Adrenal gland (tissue), 12 donors: ENCODE results near the gene CNTN5. TPM values are rescaled to one million over a fixed set of nuclear protein-coding genes. Genes with fewer than 3 reads are reported as not detected.

Experiments used
- DNase-seq, 7 donors: peaks; one replicate each; pipeline ENCODE4 v3.0.0-alpha.2; 2019 to 2020
- H3K27ac ChIP-seq, 5 donors: fragments of 200-600 bp; sonication (generic) in 4 of 5; 1 replicate in 3 of 5; 2 replicates in 2 of 5; pipeline versions ENCODE4 v1.5.1 to v1.8.0; 2016 to 2020; ENCODE audit warnings: mild to moderate bottlenecking in 1 of 5
- H3K27me3 ChIP-seq: fragments of 200-600 bp; 2 replicates; pipeline ENCODE4 v1.8.0; 2021
- H3K36me3 ChIP-seq, 2 donors: fragments of 200-600 bp; replicated peaks in 1 of 2; 1 replicate in 1 of 2; 2 replicates in 1 of 2; pipeline versions ENCODE4 v1.5.1 to v1.8.0; 2018 to 2022
- H3K4me1 ChIP-seq, 2 donors: fragments of 200-600 bp; replicated peaks in 1 of 2; 1 replicate in 1 of 2; 2 replicates in 1 of 2; pipeline versions ENCODE4 v1.5.1 to v1.8.0; 2018 to 2021
- H3K4me3 ChIP-seq, 4 donors: fragments of 200-600 bp; sonication (generic) in 3 of 4; one replicate each; pipeline ENCODE4 v1.5.1; 2016 to 2018
- H3K9me3 ChIP-seq, 3 donors: fragments of 200-600 bp; sonication (generic) in 1 of 3; replicated peaks in 1 of 3; 1 replicate in 2 of 3; 2 replicates in 1 of 3; pipeline versions ENCODE4 v1.5.1 to v1.8.0; 2016 to 2021
- POLR2A ChIP-seq, 2 donors: fragments of 450-650 bp; IDR thresholded peaks; one replicate each; pipeline ENCODE4 v1.6.1; 2017; ENCODE audit warnings: antibody characterized with exemption in 2 of 2, mild to moderate bottlenecking in 2 of 2, moderate library complexity in 1 of 2
- WGBS, 4 donors: extraction: QIAGEN DNeasy Blood & Tissue Kit in 2 of 4; methylation state at CpG; one replicate each; pipeline versions ENCODE4 v1.1.5 to v1.1.7; 2013 to 2017; 5-methylcytosine and 5-hydroxymethylcytosine counted together
- intact Hi-C, 2 donors: fragments of 100-400 bp; cut with DNase I; formaldehyde crosslinking; loops; one replicate each; pipeline versions ENCODE4 v1.14.1 to v1.15.0; 2022 to 2023
- polyA plus RNA-seq, 3 donors: library from polyadenylated mRNA; stranded (reverse); fragments of 200-250 nt in 2 of 3; fragments of 350-450 nt in 1 of 3; fragmentation: Illumina TruSeq in 1 of 3; extraction: RNeasy Lipid Tissue Mini Kit (QIAGEN cat#74804) in 1 of 3; gene quantifications; one replicate each; pipeline ENCODE4 v1.2.3, GENCODE V29; 2013 to 2014
- total RNA-seq, 9 donors: library from RNA; depleted of rRNA in 4 of 9; stranded (reverse); fragments of >200 nt in 4 of 9; fragments of 120-200 nt in 1 of 9; fragmentation: NEBNext Ultra II Directional in 1 of 9; extraction: Animal tissue kit (Norgen Biotek cat#: 25700) in 1 of 9; gene quantifications; one replicate each; pipeline versions ENCODE4 v1.1.0 to v1.2.4, GENCODE V29; 2013 to 2023
- TF ChIP-seq, protein P1 (sequence below), 6 experiments: fragments of 450-650 bp in 4 of 6; fragments of 200-600 bp in 2 of 6; sonication (generic) in 1 of 6; IDR thresholded peaks; 1 replicate in 5 of 6; 2 replicates in 1 of 6; pipeline versions ENCODE4 v1.5.1 to v1.8.0; 2016 to 2021; ENCODE audit warnings: antibody characterized with exemption in 6 of 6, mild to moderate bottlenecking in 2 of 6, moderate library complexity in 1 of 6
- donor health status: healthy with polysubstance abuse.
- donor health status: Bipolar disorder and iron deficiency.
- donor health status: DM: yes; HTN: yes; CAD: no.
- donor health status: DM: no; HTN: no; CAD: no.
- donor health status: DM: no; HTN: no; CAD: no.
- donor health status: DM: yes; HTN: yes; CAD: no.

CNTN5 gene
- total and polyA plus RNA-seq, 12 donors: 0.07 to 107 (median 0.30) TPM; not detected in 8

DNA sequence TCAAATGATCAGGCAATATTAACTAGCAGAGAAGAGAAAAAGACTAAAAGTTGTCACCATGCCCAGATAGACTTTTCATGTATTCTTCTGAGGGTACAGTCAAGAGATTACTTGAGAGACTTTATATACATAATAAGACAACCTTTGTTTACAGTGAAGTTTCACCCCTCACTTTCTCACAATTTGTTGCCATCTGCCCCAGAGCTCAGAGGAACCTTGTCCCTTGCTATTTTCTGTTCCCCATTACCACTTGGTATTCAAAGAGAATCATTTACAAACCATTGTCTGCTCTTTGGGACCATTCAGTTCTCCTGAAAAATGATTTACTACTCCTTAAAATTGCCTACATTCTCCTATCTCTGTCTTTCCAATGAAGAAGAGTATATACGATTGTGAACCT, 544.6 kb downstream of the CNTN5 start:
- Histone ChIP-seq H3K4me1 (no peaks in the 10 kb centered on the region), H3K4me3 (no peak overlapping the region), H3K27me3 (no peaks in the 10 kb centered on the region), H3K27ac (no peak overlapping the region), H3K36me3 (no peaks in the 10 kb centered on the region), H3K9me3 (no peaks in the 10 kb centered on the region)
- intact Hi-C loops: no loop called here
- TF ChIP-seq, protein P1, sequence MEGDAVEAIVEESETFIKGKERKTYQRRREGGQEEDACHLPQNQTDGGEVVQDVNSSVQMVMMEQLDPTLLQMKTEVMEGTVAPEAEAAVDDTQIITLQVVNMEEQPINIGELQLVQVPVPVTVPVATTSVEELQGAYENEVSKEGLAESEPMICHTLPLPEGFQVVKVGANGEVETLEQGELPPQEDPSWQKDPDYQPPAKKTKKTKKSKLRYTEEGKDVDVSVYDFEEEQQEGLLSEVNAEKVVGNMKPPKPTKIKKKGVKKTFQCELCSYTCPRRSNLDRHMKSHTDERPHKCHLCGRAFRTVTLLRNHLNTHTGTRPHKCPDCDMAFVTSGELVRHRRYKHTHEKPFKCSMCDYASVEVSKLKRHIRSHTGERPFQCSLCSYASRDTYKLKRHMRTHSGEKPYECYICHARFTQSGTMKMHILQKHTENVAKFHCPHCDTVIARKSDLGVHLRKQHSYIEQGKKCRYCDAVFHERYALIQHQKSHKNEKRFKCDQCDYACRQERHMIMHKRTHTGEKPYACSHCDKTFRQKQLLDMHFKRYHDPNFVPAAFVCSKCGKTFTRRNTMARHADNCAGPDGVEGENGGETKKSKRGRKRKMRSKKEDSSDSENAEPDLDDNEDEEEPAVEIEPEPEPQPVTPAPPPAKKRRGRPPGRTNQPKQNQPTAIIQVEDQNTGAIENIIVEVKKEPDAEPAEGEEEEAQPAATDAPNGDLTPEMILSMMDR (IDR thresholded peaks at IDR 0.05): no peak
- no peak for TF ChIP-seq POLR2A (IDR thresholded peaks at IDR 0.05)
- no peak for DNase-seq
- 77 to 88% (median 82%) methylated on average over 1 of the region's 1 CpG for WGBS, 4 donors

DNA sequence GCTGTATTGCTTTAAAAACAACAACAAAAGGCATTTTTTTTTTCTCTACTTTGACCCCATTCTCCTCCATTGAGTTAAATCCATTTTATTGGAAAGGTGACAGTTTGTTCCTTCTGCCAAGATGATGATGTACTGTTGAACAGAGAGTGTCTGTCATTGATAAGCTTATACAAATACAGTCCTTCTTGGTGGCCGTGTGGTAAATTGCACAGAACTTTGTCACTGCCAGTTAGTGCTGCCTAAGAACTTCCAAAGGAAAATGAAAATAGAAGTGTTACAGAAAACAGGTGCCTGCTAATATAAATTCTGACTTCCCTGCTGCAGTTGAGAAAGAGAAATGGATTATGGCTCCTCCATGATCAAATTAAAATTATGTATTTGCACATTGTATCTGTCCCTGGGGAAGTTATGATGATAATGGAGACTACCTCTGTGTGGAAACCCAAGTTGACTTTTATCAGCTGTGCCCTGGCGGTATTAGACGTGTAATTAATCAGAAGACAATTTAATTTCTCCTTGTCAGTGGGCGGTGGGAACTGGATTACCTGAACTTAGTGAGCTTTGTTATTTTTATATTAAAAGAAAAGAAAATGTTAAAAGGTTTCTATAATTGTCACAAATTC, 546.7 kb downstream of the CNTN5 start:
- intact Hi-C loops: no loop called here
- 65 to 71% (median 67%) methylated on average over 4 of the region's 4 CpGs for WGBS, 4 donors
- DNase-seq: no peak
- TF ChIP-seq, protein P1 (IDR thresholded peaks at IDR 0.05): no peak
- no peaks in the 10 kb centered on the region for H3K4me1 ChIP-seq
- no peaks in the 10 kb centered on the region for H3K9me3 ChIP-seq
- H3K27ac ChIP-seq: no peak overlapping the region
- no peak overlapping the region for H3K4me3 ChIP-seq
- no peaks in the 10 kb centered on the region for H3K27me3 ChIP-seq
- H3K36me3 ChIP-seq: no peaks in the 10 kb centered on the region

DNA sequence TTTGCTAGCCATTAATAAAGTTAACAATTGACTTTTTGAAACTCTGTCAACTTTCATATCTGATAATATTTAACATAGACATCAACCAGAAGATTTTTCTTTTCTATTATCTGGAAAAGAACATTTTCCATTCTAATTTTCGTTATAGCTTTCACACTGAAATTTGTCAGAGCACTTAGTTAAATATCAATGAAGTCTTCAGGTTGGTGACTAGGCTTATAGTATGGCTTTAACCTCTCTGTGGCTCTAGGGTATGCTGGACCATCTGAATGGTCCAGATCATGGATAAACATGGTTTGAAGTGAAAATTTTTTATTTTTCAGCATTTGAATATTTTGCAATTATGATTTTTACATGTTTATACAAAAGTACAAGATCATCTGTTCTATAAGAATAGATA, 548.1 kb downstream of the CNTN5 start:
- H3K27ac ChIP-seq: no peak overlapping the region
- no peaks in the 10 kb centered on the region for H3K9me3 ChIP-seq
- intact Hi-C loops: no loop called here
- TF ChIP-seq POLR2A (IDR thresholded peaks at IDR 0.05): no peak
- TF ChIP-seq, protein P1 (IDR thresholded peaks at IDR 0.05): no peak
- H3K4me3 ChIP-seq: no peak overlapping the region
- H3K27me3 ChIP-seq: no peaks in the 10 kb centered on the region
- 44 to 64% (median 51%) methylated on average over 1 of the region's 1 CpG for WGBS, 4 donors
- no peaks in the 10 kb centered on the region for H3K4me1 ChIP-seq
- DNase-seq: no peak
- H3K36me3 ChIP-seq: no peaks in the 10 kb centered on the region

DNA sequence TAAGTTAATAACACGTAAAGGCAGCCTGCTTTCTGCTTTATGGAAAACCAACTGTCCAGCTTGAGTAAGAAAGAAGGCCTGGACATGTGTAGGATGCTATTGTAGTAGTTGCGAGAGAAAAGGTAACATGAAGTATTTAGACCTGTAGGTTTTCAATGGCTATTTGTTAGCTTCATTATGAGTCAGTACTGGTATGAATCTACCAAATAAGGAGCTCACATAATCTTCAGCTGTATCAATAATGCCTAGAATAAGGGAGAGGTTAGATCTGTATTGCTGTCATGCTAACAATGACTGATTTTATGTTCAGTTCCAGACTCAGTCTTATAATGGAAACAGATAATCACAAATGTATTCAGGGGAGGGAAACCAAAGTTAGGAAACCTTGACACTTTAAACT, 550.3 kb downstream of the CNTN5 start:
- H3K4me1 ChIP-seq: no peaks in the 10 kb centered on the region
- TF ChIP-seq POLR2A (IDR thresholded peaks at IDR 0.05): no peak

DNA sequence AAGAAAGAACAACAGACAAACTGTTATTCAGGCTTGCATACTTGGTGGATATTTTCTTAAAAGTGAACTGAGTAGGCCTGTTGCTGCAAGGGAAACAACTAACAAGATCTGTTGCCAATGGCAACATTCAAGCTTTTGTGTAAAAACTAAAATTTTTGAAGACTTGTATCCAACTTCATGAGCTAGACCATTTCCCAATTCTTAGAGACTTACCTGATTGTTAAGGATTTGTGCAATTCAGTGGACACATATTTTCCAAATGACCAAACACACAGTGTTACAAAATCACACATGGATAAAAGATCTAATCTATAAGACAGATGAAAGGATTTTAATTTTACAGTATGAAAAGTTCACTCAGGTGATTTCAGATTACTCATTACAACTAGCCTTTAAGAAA, 564.1 kb downstream of the CNTN5 start:
- H3K36me3 ChIP-seq: no peaks in the 10 kb centered on the region
- no peak overlapping the region for H3K27ac ChIP-seq
- H3K4me3 ChIP-seq: no peak overlapping the region
- no peak for TF ChIP-seq POLR2A (IDR thresholded peaks at IDR 0.05)
- TF ChIP-seq, protein P1 (IDR thresholded peaks at IDR 0.05): no peak
- no peaks in the 10 kb centered on the region for H3K4me1 ChIP-seq
- no peaks in the 10 kb centered on the region for H3K9me3 ChIP-seq
- intact Hi-C loops: no loop called here
- DNase-seq: no peak
- H3K27me3 ChIP-seq: no peaks in the 10 kb centered on the region

More for the DNA sequence above, 550.3 kb downstream of the CNTN5 start:
- WGBS, 4 donors: 45 to 50% (median 48%) methylated on average over 2 of the region's 2 CpGs
- no peak for DNase-seq
- no peaks in the 10 kb centered on the region for H3K9me3 ChIP-seq
- no peak overlapping the region for H3K27ac ChIP-seq
- intact Hi-C loops: no loop called here
- H3K27me3 ChIP-seq: no peaks in the 10 kb centered on the region
- H3K4me3 ChIP-seq: no peak overlapping the region
- H3K36me3 ChIP-seq: no peaks in the 10 kb centered on the region
